Calu3 (cell line): ENCODE data around the gene NELL1. TPM values are rescaled to one million over a fixed set of nuclear protein-coding genes. Genes with fewer than 3 reads are reported as not detected.

ENCODE experiments used
- BruUV-seq: library from RNA; stranded (reverse); fragments of 400-500 nt; replicated peaks from 2 replicates; lab custom pipeline; 2021; lab: Mats Ljungman, UMichigan
- CTCF ChIA-PET: fragments of 300-600 bp; sonication (Branson Sonifier 250); formaldehyde crosslinking; loops from one replicate; lab custom pipeline; 2022; ENCODE audit warnings: antibody characterized with exemption; lab: Charles Lee
- DNase-seq: peaks from one replicate; pipeline ENCODE4 v3.0.0; 2022
- H3K27ac Mint-ChIP-seq: one replicate; pipeline ENCODE4 v1.8.0; 2022; ENCODE audit warnings: mixed read lengths; ENCODE audit not compliant: unreplicated experiment
- H3K27me3 Mint-ChIP-seq: one replicate; pipeline ENCODE4 v1.8.0; 2022; ENCODE audit warnings: mixed read lengths; ENCODE audit not compliant: unreplicated experiment
- H3K36me3 Mint-ChIP-seq: one replicate; pipeline ENCODE4 v1.8.0; 2022; ENCODE audit warnings: mild to moderate bottlenecking, moderate library complexity, mixed read lengths; ENCODE audit not compliant: insufficient read depth, unreplicated experiment
- H3K4me1 Mint-ChIP-seq: one replicate; pipeline ENCODE4 v1.8.0; 2022; ENCODE audit warnings: mild to moderate bottlenecking, low read depth, mixed read lengths; ENCODE audit not compliant: unreplicated experiment
- H3K4me3 Mint-ChIP-seq: one replicate; pipeline ENCODE4 v1.8.0; 2022; ENCODE audit warnings: mild to moderate bottlenecking, low read depth, moderate library complexity, mixed read lengths; ENCODE audit not compliant: unreplicated experiment
- H3K9me3 Mint-ChIP-seq: one replicate; pipeline ENCODE4 v1.8.0; 2022; ENCODE audit warnings: low read depth, mixed read lengths; ENCODE audit not compliant: unreplicated experiment
- intact Hi-C: fragments of 100-400 bp; cut with micrococcal nuclease; formaldehyde crosslinking; loops from one replicate; pipeline ENCODE4 v1.10.0; 2022; ENCODE audit not compliant: unreplicated experiment
- total RNA-seq: library from RNA; stranded (reverse); gene quantifications from 2 replicates; pipeline ENCODE4 v1.2.3, GENCODE V29; 2022
- TF ChIP-seq, protein P1 (sequence below): fragments of 200-600 bp; IDR thresholded peaks from one replicate; pipeline ENCODE4 v1.8.0; 2022; ENCODE audit warnings: antibody characterized with exemption; ENCODE audit not compliant: unreplicated experiment

The NELL1 gene
- total RNA-seq, 1 experiment from 2014 or later, result not detected

DNA sequence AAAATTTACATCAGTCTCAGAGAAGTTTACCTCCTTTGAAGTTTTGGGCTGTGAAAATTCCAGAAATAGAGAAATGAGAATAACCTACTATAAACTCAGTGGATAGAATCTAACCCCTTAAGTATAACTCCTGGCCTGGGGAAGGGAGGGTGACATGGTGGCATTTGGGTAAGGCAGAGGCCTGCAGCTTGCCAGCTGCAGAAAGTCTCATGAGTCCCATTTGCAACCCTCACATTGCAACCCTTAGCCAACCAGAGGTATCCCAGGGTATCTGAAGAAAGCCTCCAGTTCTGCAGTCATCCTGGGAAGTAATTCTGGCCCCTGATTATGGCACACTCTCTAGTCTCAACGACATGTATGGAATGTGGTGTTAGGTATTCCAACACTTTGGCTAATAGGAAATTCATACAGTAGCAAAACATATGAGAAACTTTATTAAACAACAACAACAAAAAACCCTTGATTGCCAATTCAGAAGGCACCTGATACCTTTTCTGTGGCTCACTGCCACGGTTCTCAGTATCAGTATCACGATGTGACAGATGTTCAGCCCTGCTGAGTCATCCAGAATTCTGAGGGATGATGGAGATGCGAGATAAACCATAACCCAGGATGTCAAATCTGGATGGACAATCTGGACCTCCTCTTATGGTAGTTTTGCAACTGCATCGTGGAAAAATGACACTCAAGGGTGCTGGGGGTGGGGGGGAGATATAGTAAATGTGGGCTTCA is 743.4 kb downstream of the NELL1 start:
- CTCF ChIA-PET, result no interaction called here
- no TSS peak for BruUV-seq
- TF ChIP-seq, protein P1, sequence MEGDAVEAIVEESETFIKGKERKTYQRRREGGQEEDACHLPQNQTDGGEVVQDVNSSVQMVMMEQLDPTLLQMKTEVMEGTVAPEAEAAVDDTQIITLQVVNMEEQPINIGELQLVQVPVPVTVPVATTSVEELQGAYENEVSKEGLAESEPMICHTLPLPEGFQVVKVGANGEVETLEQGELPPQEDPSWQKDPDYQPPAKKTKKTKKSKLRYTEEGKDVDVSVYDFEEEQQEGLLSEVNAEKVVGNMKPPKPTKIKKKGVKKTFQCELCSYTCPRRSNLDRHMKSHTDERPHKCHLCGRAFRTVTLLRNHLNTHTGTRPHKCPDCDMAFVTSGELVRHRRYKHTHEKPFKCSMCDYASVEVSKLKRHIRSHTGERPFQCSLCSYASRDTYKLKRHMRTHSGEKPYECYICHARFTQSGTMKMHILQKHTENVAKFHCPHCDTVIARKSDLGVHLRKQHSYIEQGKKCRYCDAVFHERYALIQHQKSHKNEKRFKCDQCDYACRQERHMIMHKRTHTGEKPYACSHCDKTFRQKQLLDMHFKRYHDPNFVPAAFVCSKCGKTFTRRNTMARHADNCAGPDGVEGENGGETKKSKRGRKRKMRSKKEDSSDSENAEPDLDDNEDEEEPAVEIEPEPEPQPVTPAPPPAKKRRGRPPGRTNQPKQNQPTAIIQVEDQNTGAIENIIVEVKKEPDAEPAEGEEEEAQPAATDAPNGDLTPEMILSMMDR, result no peak
- no peak overlapping the region for H3K27ac Mint-ChIP-seq
- H3K36me3 Mint-ChIP-seq, result no peaks in the 10 kb centered on the region
- no peaks in the 10 kb centered on the region for H3K9me3 Mint-ChIP-seq
- H3K27me3 Mint-ChIP-seq, result peaks cover 8% of the 10 kb centered on the region
- H3K4me3 Mint-ChIP-seq, result no peak overlapping the region
- DNase-seq, result no peak
- peaks cover 8% of the 10 kb centered on the region for H3K4me1 Mint-ChIP-seq
- intact Hi-C loops, result no loop called here

DNA sequence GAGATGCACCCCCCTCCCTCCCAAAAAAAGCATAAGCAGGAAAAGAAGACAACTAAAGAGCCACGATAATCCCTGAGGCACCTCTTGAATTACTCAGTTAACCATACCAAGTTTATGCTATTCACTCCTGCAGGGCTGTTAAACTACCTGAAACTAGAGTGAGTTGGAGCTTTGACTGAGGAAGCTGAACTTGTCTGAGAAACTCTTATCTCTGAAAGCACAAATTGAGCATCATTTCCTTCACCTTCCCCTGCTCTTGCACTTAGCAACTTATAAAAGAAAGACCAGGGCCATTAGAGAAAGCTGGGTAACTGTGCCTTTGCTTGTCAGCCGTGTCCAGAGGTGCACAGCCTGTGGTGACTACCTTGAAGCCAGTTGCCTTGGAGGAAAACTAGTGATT is 745.6 kb downstream of the NELL1 start:
- intact Hi-C loops, result no loop called here
- CTCF ChIA-PET, result no interaction called here
- Mint-ChIP-seq H3K4me1 (peaks cover 8% of the 10 kb centered on the region), H3K36me3 (no peaks in the 10 kb centered on the region), H3K27ac (no peak overlapping the region), H3K9me3 (no peaks in the 10 kb centered on the region), H3K4me3 (no peak overlapping the region), H3K27me3 (no peaks in the 10 kb centered on the region)
- BruUV-seq, result no TSS peak
- no peak for DNase-seq
- TF ChIP-seq, protein P1, result no peak

DNA sequence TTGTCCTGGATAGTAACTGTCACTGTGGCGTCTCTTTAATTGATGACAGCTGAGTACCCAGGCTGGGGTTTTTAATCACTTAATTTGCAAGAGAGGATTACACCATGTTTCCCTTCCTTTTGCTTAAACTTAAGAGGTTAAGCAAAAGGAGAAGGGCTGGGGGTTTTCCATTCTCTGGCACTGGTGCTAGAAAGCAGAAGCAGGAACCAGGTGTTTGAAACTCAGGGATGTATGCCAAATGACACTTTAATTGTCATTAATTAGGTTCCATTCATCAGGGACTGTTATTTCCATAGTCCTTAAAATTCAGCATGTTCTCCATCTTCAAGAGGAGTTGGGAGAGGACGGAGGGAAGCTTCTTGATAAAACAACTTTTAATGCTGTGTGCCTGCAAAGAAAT is 746.2 kb downstream of the NELL1 start:
- Mint-ChIP-seq H3K4me1 (peaks cover 8% of the 10 kb centered on the region), H3K27ac (no peak overlapping the region), H3K27me3 (no peaks in the 10 kb centered on the region), H3K9me3 (no peaks in the 10 kb centered on the region), H3K36me3 (no peaks in the 10 kb centered on the region), H3K4me3 (no peak overlapping the region)
- DNase-seq, result no peak
- no TSS peak for BruUV-seq
- CTCF ChIA-PET, result no interaction called here
- intact Hi-C loops, result no loop called here
- TF ChIP-seq, protein P1, result no peak

- CTCF ChIA-PET, result no interaction called here
- DNase-seq, result no peak
- no peaks in the 10 kb centered on the region for H3K27me3 Mint-ChIP-seq
- H3K36me3 Mint-ChIP-seq, result no peaks in the 10 kb centered on the region
- H3K4me1 Mint-ChIP-seq, result no peaks in the 10 kb centered on the region
- no peak overlapping the region for H3K27ac Mint-ChIP-seq
- no peaks in the 10 kb centered on the region for H3K9me3 Mint-ChIP-seq
- no peak overlapping the region for H3K4me3 Mint-ChIP-seq
- intact Hi-C loops, result no loop called here
- BruUV-seq, result no TSS peak
- TF ChIP-seq, protein P1, result no peak
Observed at GRCh38 chr11:21421711-21422329, 752.4 kb downstream of the NELL1 start.
